SK-N-SH (cell line): Measurements from ENCODE around the gene NETO2. TPM values are rescaled to one million over a fixed set of nuclear protein-coding genes. Genes with fewer than 3 reads are reported as not detected.

Experiments
- CTCF ChIA-PET: fragments of 300-600, 350-600 bp; formaldehyde crosslinking; extraction: SDS; loops from one replicate; lab custom pipeline; 2021; lab: Yijun Ruan, JAX
- POLR2A ChIA-PET: fragments of 350-600 bp; sonication (Branson Sonifier 250); formaldehyde crosslinking; extraction: SDS; loops from one replicate; lab custom pipeline; 2020; ENCODE audit warnings: antibody characterized with exemption, inconsistent platforms; lab: Yijun Ruan, JAX
- DNase-seq: peaks from one replicate; pipeline ENCODE4 v3.0.0; 2012
- H2AFZ ChIP-seq: fragments of 200-600 bp; sonication (generic); 2 replicates; pipeline ENCODE4 v1.8.1; 2016; ENCODE audit warnings: antibody characterized with exemption, mild to moderate bottlenecking, low read depth
- H3F3A ChIP-seq: fragments of 200-600 bp; sonication (generic); replicated peaks from 2 replicates; pipeline ENCODE3; 2016; ENCODE audit warnings: antibody characterized with exemption, mild to moderate bottlenecking; ENCODE audit not compliant: insufficient read depth
- H3K27ac ChIP-seq, 2 experiments: fragments of 200-500 bp in 1 of 2; fragments of 200-600 bp in 1 of 2; sonication (Bioruptor generic) in 1 of 2; sonication (generic), shearing (Covaris generic) in 1 of 2; 2 replicates each; pipeline versions ENCODE4 v1.5.1 to v1.6.1; 2014 to 2016; ENCODE audit warnings: low read depth in 2 of 2, inconsistent platforms in 1 of 2, low read length in 1 of 2, mild to moderate bottlenecking in 1 of 2, mixed read lengths in 1 of 2
- H3K27me3 ChIP-seq: fragments of 200-600 bp; sonication (generic), shearing (Covaris generic); 2 replicates; pipeline ENCODE4 v1.6.1; 2016; ENCODE audit warnings: mixed run types; ENCODE audit not compliant: insufficient read depth
- H3K36me3 ChIP-seq, 2 experiments: fragments of 200-500 bp in 1 of 2; fragments of 200-600 bp in 1 of 2; sonication (Bioruptor generic) in 1 of 2; sonication (generic) in 1 of 2; replicated peaks in 1 of 2; 2 replicates each; pipeline versions ENCODE3 to v1.5.1; 2014 to 2016; ENCODE audit warnings: low read length in 1 of 2, mild to moderate bottlenecking in 1 of 2; ENCODE audit not compliant: insufficient read depth in 2 of 2, control insufficient read depth in 1 of 2
- H3K4me1 ChIP-seq, 2 experiments: fragments of 200-500 bp in 1 of 2; fragments of 200-600 bp in 1 of 2; sonication (Bioruptor generic) in 1 of 2; sonication (generic), shearing (Covaris generic) in 1 of 2; 2 replicates each; pipeline versions ENCODE4 v1.5.1 to v1.6.1; 2014 to 2016; ENCODE audit warnings: low read depth in 1 of 2, low read length in 1 of 2, mixed run types in 1 of 2; ENCODE audit not compliant: insufficient read depth in 2 of 2, control insufficient read depth in 1 of 2
- H3K4me2 ChIP-seq: fragments of 200-600 bp; sonication (generic), shearing (Covaris generic); 2 replicates; pipeline ENCODE4 v1.6.1; 2017; ENCODE audit warnings: mixed run types
- H3K4me3 ChIP-seq, 2 experiments: fragments of 200-500 bp in 1 of 2; fragments of 200-600 bp in 1 of 2; sonication (Bioruptor generic) in 1 of 2; sonication (generic), shearing (Covaris generic) in 1 of 2; 2 replicates each; pipeline versions ENCODE4 v1.5.1 to v1.8.1; 2014 to 2016; ENCODE audit warnings: low read depth in 2 of 2, inconsistent platforms in 1 of 2, low read length in 1 of 2, mild to moderate bottlenecking in 1 of 2, mixed read lengths in 1 of 2, moderate library complexity in 1 of 2
- H3K79me2 ChIP-seq: fragments of 200-600 bp; sonication (generic); 2 replicates; pipeline ENCODE4 v1.8.1; 2017; ENCODE audit warnings: mild to moderate bottlenecking; ENCODE audit not compliant: insufficient read depth
- H3K9ac ChIP-seq: fragments of 200-600 bp; sonication (generic); 2 replicates; pipeline ENCODE4 v1.6.1; 2017; ENCODE audit warnings: mixed run types
- H3K9me2 ChIP-seq: fragments of 200-600 bp; sonication (generic); 2 replicates; pipeline ENCODE4 v1.6.1; 2017; ENCODE audit warnings: mixed run types
- H3K9me3 ChIP-seq: fragments of 200-600 bp; sonication (generic); 2 replicates; pipeline ENCODE4 v1.6.1; 2017; ENCODE audit warnings: mixed run types, mild to moderate bottlenecking, moderate library complexity
- H4K20me1 ChIP-seq: fragments of 200-600 bp; sonication (generic); 2 replicates; pipeline ENCODE4 v1.6.1; 2017; ENCODE audit warnings: mild to moderate bottlenecking, mixed run types; ENCODE audit not compliant: insufficient read depth
- EZH2phosphoT487 ChIP-seq: fragments of 200-600 bp; sonication (generic); IDR thresholded peaks from 2 replicates; pipeline ENCODE4 v1.6.1; 2017; ENCODE audit warnings: low read depth, mixed run types, mild to moderate bottlenecking, antibody characterized with exemption, moderate library complexity, borderline replicate concordance
- GABPA ChIP-seq: IDR thresholded peaks from 2 replicates; pipeline ENCODE4 v1.4.0; 2012; ENCODE audit warnings: low read depth, mild to moderate bottlenecking
- GATA2 ChIP-seq: sonication (generic); formaldehyde crosslinking; IDR thresholded peaks from 2 replicates; pipeline ENCODE4 v1.5.0; 2020; ENCODE audit warnings: mild to moderate bottlenecking, missing genetic modification reagents
- IRF3 ChIP-seq: fragments of 150-350 bp; IDR thresholded peaks from 2 replicates; pipeline ENCODE4 v1.6.1; 2016; ENCODE audit warnings: mild to moderate bottlenecking, low read depth, low read length
- JUND ChIP-seq: IDR thresholded peaks from 2 replicates; pipeline ENCODE4 v1.4.0; 2012
- MXI1 ChIP-seq: IDR thresholded peaks from 2 replicates; pipeline ENCODE4 v1.6.1; 2012; ENCODE audit warnings: mild to moderate bottlenecking, low read depth, low read length, improper control_type of control experiment
- RAD21 ChIP-seq: IDR thresholded peaks from 2 replicates; pipeline ENCODE4 v1.6.1; 2012; ENCODE audit warnings: mild to moderate bottlenecking, low read length
- REST ChIP-seq: IDR thresholded peaks from 2 replicates; pipeline ENCODE4 v1.6.1; 2012; ENCODE audit warnings: mild to moderate bottlenecking, low read depth, low read length, moderate library complexity
- SIN3A ChIP-seq: IDR thresholded peaks from 2 replicates; pipeline ENCODE4 v1.6.1; 2012; ENCODE audit warnings: low read depth, mild to moderate bottlenecking, low read length, moderate library complexity, borderline replicate concordance
- TEAD4 ChIP-seq: IDR thresholded peaks from 2 replicates; pipeline ENCODE4 v1.4.0; 2012; ENCODE audit warnings: mild to moderate bottlenecking, borderline replicate concordance; ENCODE audit not compliant: insufficient read depth
- USF1 ChIP-seq: IDR thresholded peaks from 2 replicates; pipeline ENCODE4 v1.4.0; 2012; ENCODE audit warnings: low read depth, borderline replicate concordance
- USF2 ChIP-seq: fragments of 150-350 bp; IDR thresholded peaks from 2 replicates; pipeline ENCODE4 v1.6.1; 2017; ENCODE audit warnings: antibody characterized with exemption, low read length, low read depth, borderline replicate concordance
- YY1 ChIP-seq: IDR thresholded peaks from 2 replicates; pipeline ENCODE4 v1.4.0; 2012; ENCODE audit warnings: low read depth, mild to moderate bottlenecking
- WGBS: methylation state at CpG from one replicate; pipeline ENCODE4 v1.1.6; 2017; ENCODE audit warnings: low lambda C conversion rate; 5-methylcytosine and 5-hydroxymethylcytosine counted together
- polyA plus RNA-seq, 3 experiments: library from polyadenylated mRNA; depleted of rRNA; stranded (reverse); fragments of >200 nt; gene quantifications; 2 replicates each; pipeline ENCODE4 v1.2.3, GENCODE V29; 2012

Gene NETO2
- polyA plus RNA-seq, 1 of the 3 experiments (the other 2 are of a cell fraction), result 48.8 TPM

- H3K9ac ChIP-seq, result no peak overlapping the region
- H3F3A ChIP-seq, result no peaks in the 10 kb centered on the region
- no peaks in the 10 kb centered on the region for H3K9me3 ChIP-seq
- H3K27ac ChIP-seq, result no peak overlapping the region
- ChIA-PET CTCF (interaction anchor here (1.6 kb wide), 1 partner anchor 12 kb away, joined by 5 read pairs; no protein-coding TSS in a partner anchor), POLR2A (no interaction called here)
- 95% methylated on average over 3 of the region's 3 CpGs for WGBS
- no peak overlapping the region for H3K4me2 ChIP-seq
- no peaks in the 10 kb centered on the region for H3K27me3 ChIP-seq
- peaks cover 7 to 13% of the 10 kb centered on the region in 2 experiments for H3K36me3 ChIP-seq
- TF ChIP-seq GABPA (no peak), EZH2phosphoT487 (no peak), IRF3 (no peak)
- TF ChIP-seq, all 33 proteins: peak for 0
- no peaks in the 10 kb centered on the region for H4K20me1 ChIP-seq
- H3K9me2 ChIP-seq, result no peaks in the 10 kb centered on the region
- no peak for DNase-seq
- peaks cover 0 to 7% of the 10 kb centered on the region in 2 experiments; a peak in 2 of 4 replicates for H3K4me1 ChIP-seq
- H2AFZ ChIP-seq, result no peak overlapping the region
- no peak overlapping the region for H3K4me3 ChIP-seq
- H3K79me2 ChIP-seq, result no peaks in the 10 kb centered on the region
These were observed 6.3 kb upstream of the NETO2 start for GRCh38 chr16:47150067-47150466.

GRCh38 chr16:47144559-47144877 is 773 bp upstream of the NETO2 start:
- Histone ChIP-seq H3K4me2 (peak overlapping the region; percentile 83), H3K9ac (peak overlapping the region; percentile 45; the same call in 1 of the 2 replicates), H3K27me3 (no peaks in the 10 kb centered on the region), H3K9me3 (no peaks in the 10 kb centered on the region)
- CTCF ChIA-PET, result interaction anchor here (0.9 to 6.3 kb wide), 37 partner anchors 8 to 1016 kb away, joined by 3 to 152 read pairs (median 4); partner anchors contain the start of genes ABCC12, DNAJA2, ITFG1 and PHKB
- no peak for DNase-seq
- TF ChIP-seq REST, result no peak
- TF ChIP-seq JUND, result no peak
- TF ChIP-seq YY1, result no peak
- TF ChIP-seq SIN3A, result no peak
- TF ChIP-seq USF2, result no peak
- TF ChIP-seq TEAD4, result no peak
- no peak for TF ChIP-seq GABPA
- TF ChIP-seq GATA2 (CRISPR knock-in tag), result no peak
- no peak for TF ChIP-seq USF1
- no peak for TF ChIP-seq RAD21
- no peak for TF ChIP-seq MXI1
- TF ChIP-seq, all 33 proteins: peak for 0
- H2AFZ ChIP-seq, result peak overlapping the region; percentile 83
- H3K79me2 ChIP-seq, result peaks cover 35% of the 10 kb centered on the region
- peaks cover 13% of the 10 kb centered on the region for H3F3A ChIP-seq
- H3K27ac ChIP-seq, result peak overlapping the region; percentile 41 to 85; a peak in 3 of 4 replicates
- H3K4me3 ChIP-seq, result peak overlapping the region; percentile 69 to 83
- H4K20me1 ChIP-seq, result no peaks in the 10 kb centered on the region
- POLR2A ChIA-PET, result interaction anchor here (0.9 to 2.5 kb wide), 2 partner anchors 970 to 1020 kb away, joined by 4 to 12 read pairs; no protein-coding TSS in a partner anchor
- H3K9me2 ChIP-seq, result no peaks in the 10 kb centered on the region
- no peaks in the 10 kb centered on the region for H3K36me3 ChIP-seq
- peaks cover 7 to 11% of the 10 kb centered on the region in 2 experiments; a peak in 2 of 4 replicates for H3K4me1 ChIP-seq
- WGBS, result 54% methylated on average over 4 of the region's 10 CpGs
